SK-N-SH (cell line): ENCODE results near the gene AFMID. TPM values are rescaled to one million over a fixed set of nuclear protein-coding genes. Genes with fewer than 3 reads are reported as not detected.
A peak's percentile ranks its signal among the peaks of the same experiment; 100 is the strongest.

ENCODE experiments used
- CTCF ChIA-PET: fragments of 300-600, 350-600 bp; formaldehyde crosslinking; extraction: SDS; loops from one replicate; lab custom pipeline; 2021; lab: Yijun Ruan, JAX
- POLR2A ChIA-PET: fragments of 350-600 bp; sonication (Branson Sonifier 250); formaldehyde crosslinking; extraction: SDS; loops from one replicate; lab custom pipeline; 2020; ENCODE audit warnings: antibody characterized with exemption, inconsistent platforms; lab: Yijun Ruan, JAX
- DNase-seq: peaks from one replicate; pipeline ENCODE4 v3.0.0; 2012
- H2AFZ ChIP-seq: fragments of 200-600 bp; sonication (generic); 2 replicates; pipeline ENCODE4 v1.8.1; 2016; ENCODE audit warnings: antibody characterized with exemption, mild to moderate bottlenecking, low read depth
- H3F3A ChIP-seq: fragments of 200-600 bp; sonication (generic); replicated peaks from 2 replicates; pipeline ENCODE3; 2016; ENCODE audit warnings: antibody characterized with exemption, mild to moderate bottlenecking; ENCODE audit not compliant: insufficient read depth
- H3K27ac ChIP-seq, 2 experiments: fragments of 200-500 bp in 1 of 2; fragments of 200-600 bp in 1 of 2; sonication (Bioruptor generic) in 1 of 2; sonication (generic), shearing (Covaris generic) in 1 of 2; 2 replicates each; pipeline versions ENCODE4 v1.5.1 to v1.6.1; 2014 to 2016; ENCODE audit warnings: low read depth in 2 of 2, inconsistent platforms in 1 of 2, low read length in 1 of 2, mild to moderate bottlenecking in 1 of 2, mixed read lengths in 1 of 2
- H3K27me3 ChIP-seq: fragments of 200-600 bp; sonication (generic), shearing (Covaris generic); 2 replicates; pipeline ENCODE4 v1.6.1; 2016; ENCODE audit warnings: mixed run types; ENCODE audit not compliant: insufficient read depth
- H3K36me3 ChIP-seq, 2 experiments: fragments of 200-500 bp in 1 of 2; fragments of 200-600 bp in 1 of 2; sonication (Bioruptor generic) in 1 of 2; sonication (generic) in 1 of 2; replicated peaks in 1 of 2; 2 replicates each; pipeline versions ENCODE3 to v1.5.1; 2014 to 2016; ENCODE audit warnings: low read length in 1 of 2, mild to moderate bottlenecking in 1 of 2; ENCODE audit not compliant: insufficient read depth in 2 of 2, control insufficient read depth in 1 of 2
- H3K4me1 ChIP-seq, 2 experiments: fragments of 200-500 bp in 1 of 2; fragments of 200-600 bp in 1 of 2; sonication (Bioruptor generic) in 1 of 2; sonication (generic), shearing (Covaris generic) in 1 of 2; 2 replicates each; pipeline versions ENCODE4 v1.5.1 to v1.6.1; 2014 to 2016; ENCODE audit warnings: low read depth in 1 of 2, low read length in 1 of 2, mixed run types in 1 of 2; ENCODE audit not compliant: insufficient read depth in 2 of 2, control insufficient read depth in 1 of 2
- H3K4me2 ChIP-seq: fragments of 200-600 bp; sonication (generic), shearing (Covaris generic); 2 replicates; pipeline ENCODE4 v1.6.1; 2017; ENCODE audit warnings: mixed run types
- H3K4me3 ChIP-seq, 2 experiments: fragments of 200-500 bp in 1 of 2; fragments of 200-600 bp in 1 of 2; sonication (Bioruptor generic) in 1 of 2; sonication (generic), shearing (Covaris generic) in 1 of 2; 2 replicates each; pipeline versions ENCODE4 v1.5.1 to v1.8.1; 2014 to 2016; ENCODE audit warnings: low read depth in 2 of 2, inconsistent platforms in 1 of 2, low read length in 1 of 2, mild to moderate bottlenecking in 1 of 2, mixed read lengths in 1 of 2, moderate library complexity in 1 of 2
- H3K79me2 ChIP-seq: fragments of 200-600 bp; sonication (generic); 2 replicates; pipeline ENCODE4 v1.8.1; 2017; ENCODE audit warnings: mild to moderate bottlenecking; ENCODE audit not compliant: insufficient read depth
- H3K9ac ChIP-seq: fragments of 200-600 bp; sonication (generic); 2 replicates; pipeline ENCODE4 v1.6.1; 2017; ENCODE audit warnings: mixed run types
- H3K9me2 ChIP-seq: fragments of 200-600 bp; sonication (generic); 2 replicates; pipeline ENCODE4 v1.6.1; 2017; ENCODE audit warnings: mixed run types
- H3K9me3 ChIP-seq: fragments of 200-600 bp; sonication (generic); 2 replicates; pipeline ENCODE4 v1.6.1; 2017; ENCODE audit warnings: mixed run types, mild to moderate bottlenecking, moderate library complexity
- H4K20me1 ChIP-seq: fragments of 200-600 bp; sonication (generic); 2 replicates; pipeline ENCODE4 v1.6.1; 2017; ENCODE audit warnings: mild to moderate bottlenecking, mixed run types; ENCODE audit not compliant: insufficient read depth
- ELF1 ChIP-seq: IDR thresholded peaks from 2 replicates; pipeline ENCODE4 v1.4.0; 2012
- EP300 ChIP-seq, 2 experiments: IDR thresholded peaks; 2 replicates each; pipeline versions ENCODE4 v1.4.0 to v1.6.1; 2012; ENCODE audit warnings: borderline replicate concordance in 1 of 2, low read depth in 1 of 2, low read length in 1 of 2
- FOXJ3 ChIP-seq: sonication (generic); formaldehyde crosslinking; IDR thresholded peaks from 2 replicates; pipeline ENCODE4 v1.5.1; 2020; ENCODE audit warnings: mild to moderate bottlenecking, missing genetic modification reagents
- JUND ChIP-seq: IDR thresholded peaks from 2 replicates; pipeline ENCODE4 v1.4.0; 2012
- MXI1 ChIP-seq: IDR thresholded peaks from 2 replicates; pipeline ENCODE4 v1.6.1; 2012; ENCODE audit warnings: mild to moderate bottlenecking, low read depth, low read length, improper control_type of control experiment
- PBX3 ChIP-seq: IDR thresholded peaks from 2 replicates; pipeline ENCODE4; 2012
- REST ChIP-seq: IDR thresholded peaks from 2 replicates; pipeline ENCODE4 v1.6.1; 2012; ENCODE audit warnings: mild to moderate bottlenecking, low read depth, low read length, moderate library complexity
- RXRA ChIP-seq: IDR thresholded peaks from 2 replicates; pipeline ENCODE4 v1.4.0; 2012; ENCODE audit warnings: low read depth, mild to moderate bottlenecking, borderline replicate concordance
- WGBS: methylation state at CpG from one replicate; pipeline ENCODE4 v1.1.6; 2017; ENCODE audit warnings: low lambda C conversion rate; 5-methylcytosine and 5-hydroxymethylcytosine counted together
- polyA plus RNA-seq, 3 experiments: library from polyadenylated mRNA; depleted of rRNA; stranded (reverse); fragments of >200 nt; gene quantifications; 2 replicates each; pipeline ENCODE4 v1.2.3, GENCODE V29; 2012
- TF ChIP-seq, protein P1 (sequence below): fragments of 150-350 bp; IDR thresholded peaks from 2 replicates; pipeline ENCODE4 v1.6.1; 2016; ENCODE audit warnings: mild to moderate bottlenecking, low read depth, low read length
- TF ChIP-seq, protein P2 (sequence below): IDR thresholded peaks from 2 replicates; pipeline ENCODE4 v1.4.0; 2012; ENCODE audit warnings: low read depth

AFMID gene
- polyA plus RNA-seq, 1 of the 3 experiments (the other 2 are of a cell fraction), result 44.4 TPM

DNA sequence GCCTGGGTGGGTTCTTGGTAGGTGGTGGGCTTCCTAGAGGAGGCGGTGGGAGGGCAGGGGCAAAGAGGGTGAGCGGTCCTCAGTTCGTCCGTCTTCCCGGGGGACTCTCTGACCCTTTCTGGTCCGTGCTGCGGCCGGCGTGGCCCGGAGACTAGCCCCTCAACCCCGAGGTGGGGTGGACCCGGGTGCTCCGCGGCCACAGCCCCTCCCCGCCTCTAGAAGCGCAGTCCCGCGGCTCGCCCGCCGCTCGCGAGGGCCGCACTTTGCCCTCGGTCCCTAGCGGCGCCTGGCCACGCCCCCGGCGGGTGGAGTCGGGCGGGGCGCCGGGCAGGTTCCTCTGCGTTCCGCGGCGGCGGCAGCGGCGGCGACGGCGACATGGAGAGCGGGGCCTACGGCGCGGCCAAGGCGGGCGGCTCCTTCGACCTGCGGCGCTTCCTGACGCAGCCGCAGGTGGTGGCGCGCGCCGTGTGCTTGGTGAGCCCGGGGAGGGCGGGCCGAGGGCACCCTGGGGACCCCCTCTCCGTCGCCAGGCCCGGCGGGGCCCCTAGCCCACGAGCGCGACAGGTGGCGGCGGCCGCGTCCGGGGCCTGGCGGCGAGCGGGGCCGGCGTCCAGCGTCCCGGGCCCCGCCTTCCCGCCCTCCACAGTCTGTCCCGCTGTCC lies 18.8 kb upstream of the AFMID start, which contains the start of gene SYNGR2 (continued):
- TF ChIP-seq JUND, result no peak
- no peak for TF ChIP-seq ELF1
- TF ChIP-seq EP300 (IDR thresholded peaks at IDR 0.05; ENCODE audit: borderline replicate concordance in 1 of 2, low read depth in 1 of 2, low read length in 1 of 2), result peak; percentile 24 to 31; a peak in 1 of 4 replicates
- TF ChIP-seq, protein P1, sequence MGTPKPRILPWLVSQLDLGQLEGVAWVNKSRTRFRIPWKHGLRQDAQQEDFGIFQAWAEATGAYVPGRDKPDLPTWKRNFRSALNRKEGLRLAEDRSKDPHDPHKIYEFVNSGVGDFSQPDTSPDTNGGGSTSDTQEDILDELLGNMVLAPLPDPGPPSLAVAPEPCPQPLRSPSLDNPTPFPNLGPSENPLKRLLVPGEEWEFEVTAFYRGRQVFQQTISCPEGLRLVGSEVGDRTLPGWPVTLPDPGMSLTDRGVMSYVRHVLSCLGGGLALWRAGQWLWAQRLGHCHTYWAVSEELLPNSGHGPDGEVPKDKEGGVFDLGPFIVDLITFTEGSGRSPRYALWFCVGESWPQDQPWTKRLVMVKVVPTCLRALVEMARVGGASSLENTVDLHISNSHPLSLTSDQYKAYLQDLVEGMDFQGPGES, result peak; percentile 94

DNA sequence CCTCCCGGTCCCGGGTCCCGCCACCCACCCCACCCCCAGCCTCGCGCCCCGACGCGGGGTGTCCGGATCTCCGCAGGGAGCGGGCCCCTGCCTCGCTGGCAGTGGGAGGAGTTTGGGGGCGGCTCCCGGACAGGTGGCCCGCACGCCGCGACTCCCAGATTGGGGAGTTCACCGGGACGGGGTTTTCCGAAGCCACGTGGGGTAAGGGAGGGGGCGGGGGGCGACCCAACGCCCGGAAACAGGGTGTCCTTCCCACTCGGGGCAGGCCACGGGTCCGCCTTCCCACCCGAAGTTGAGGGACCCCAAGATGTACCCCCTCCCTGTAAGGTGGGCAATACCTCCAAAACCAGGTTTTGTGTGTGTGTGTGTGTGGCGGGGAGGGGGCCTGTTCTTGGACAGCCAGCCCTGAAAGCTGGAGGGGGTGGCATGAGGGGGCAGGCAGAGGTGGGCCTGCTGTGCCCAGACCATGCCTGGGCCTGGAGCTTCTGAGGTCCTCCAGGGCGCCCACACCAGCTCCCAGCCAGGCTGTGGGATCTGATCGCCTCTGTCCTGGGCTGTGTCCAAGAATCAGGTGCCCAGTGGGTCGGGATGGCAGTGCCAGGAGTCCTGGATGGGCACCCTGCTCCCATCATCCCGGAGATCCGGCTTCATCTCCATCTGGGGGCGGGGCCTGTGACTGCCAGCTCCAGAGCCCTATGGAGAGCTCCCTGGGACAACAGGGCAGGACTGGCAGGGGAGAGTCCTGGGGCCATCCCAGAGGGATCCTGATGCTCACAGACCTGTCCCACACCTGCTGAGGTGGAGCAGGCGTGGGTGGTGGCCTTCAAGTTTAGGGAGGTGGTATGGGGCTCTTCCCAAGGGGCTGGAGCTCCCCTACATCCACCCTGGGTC lies 18.0 kb upstream of the AFMID start:
- Histone ChIP-seq H3K4me1 (peaks cover 8 to 14% of the 10 kb centered on the region in 2 experiments; a peak in 2 of 4 replicates), H3K9me2 (no peaks in the 10 kb centered on the region), H3K27me3 (no peaks in the 10 kb centered on the region), H3K36me3 (peaks cover 0 to 23% of the 10 kb centered on the region in 2 experiments), H3K4me3 (peak overlapping the region; percentile 71 to 85), H3K4me2 (peak overlapping the region; percentile 95), H4K20me1 (peaks cover 14% of the 10 kb centered on the region; the same call in 1 of the 2 replicates), H3F3A (peaks cover 13% of the 10 kb centered on the region), H3K9ac (peak overlapping the region; percentile 68), H2AFZ (peak overlapping the region; percentile 72; the same call in 1 of the 2 replicates), H3K27ac (peak overlapping the region in 1 of 2 experiments; percentile 45; a peak in 2 of 4 replicates), H3K79me2 (no peaks in the 10 kb centered on the region), H3K9me3 (no peaks in the 10 kb centered on the region)
- peak; percentile 92 for DNase-seq
- WGBS, result under 1% methylated on average over 21 of the region's 38 CpGs
- CTCF ChIA-PET, result interaction anchor here (0.6 to 2.1 kb wide), 12 partner anchors 10 to 149 kb away, joined by 3 to 19 read pairs (median 5); partner anchors contain the start of genes AFMID and TK1
- POLR2A ChIA-PET, result interaction anchor here (0.6 to 1.5 kb wide), 8 partner anchors 13 to 1706 kb away, joined by 3 to 7 read pairs (median 4); partner anchors contain the start of gene TK1
- TF ChIP-seq PBX3 (peak; percentile 97), FOXJ3 (CRISPR knock-in tag) (no peak), MXI1 (peak; percentile 31; the same call in 1 of the 2 replicates), REST (no peak), RXRA (no peak)
- TF ChIP-seq, protein P2, sequence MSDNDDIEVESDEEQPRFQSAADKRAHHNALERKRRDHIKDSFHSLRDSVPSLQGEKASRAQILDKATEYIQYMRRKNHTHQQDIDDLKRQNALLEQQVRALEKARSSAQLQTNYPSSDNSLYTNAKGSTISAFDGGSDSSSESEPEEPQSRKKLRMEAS, result peak; percentile 57
